Activated naive CD4-positive, alpha-beta T cell treated with anti-CD3 and anti-CD28 coated beads, Interleukin-2, amount 10 ng/mL, durations not matched to agents 7 days and 5 days (primary cell): ENCODE measurements around the gene FBLN2.

ENCODE experiments used
- CTCF ChIA-PET: fragments of 350-600 bp; sonication (Branson Sonifier 250); formaldehyde crosslinking; loops from one replicate; lab custom pipeline; 2021; ENCODE audit warnings: antibody characterized with exemption; lab: Charles Lee
- DNase-seq: peaks from one replicate; pipeline ENCODE4 v3.0.0-alpha.2; 2020
- H3K27ac Mint-ChIP-seq: one replicate; pipeline ENCODE4 v1.8.0; 2021; ENCODE audit warnings: mild to moderate bottlenecking, moderate library complexity, mixed read lengths
- H3K27me3 Mint-ChIP-seq: one replicate; pipeline ENCODE4 v1.8.0; 2021; ENCODE audit warnings: mild to moderate bottlenecking, mixed read lengths
- H3K36me3 Mint-ChIP-seq: one replicate; pipeline ENCODE4 v1.8.0; 2021; ENCODE audit warnings: mixed read lengths
- H3K4me1 Mint-ChIP-seq: one replicate; pipeline ENCODE4 v1.8.0; 2021; ENCODE audit warnings: mixed read lengths
- H3K4me3 Mint-ChIP-seq: one replicate; pipeline ENCODE4 v1.8.0; 2021; ENCODE audit warnings: mild to moderate bottlenecking, moderate library complexity, mixed read lengths
- H3K9me3 Mint-ChIP-seq: one replicate; pipeline ENCODE4 v1.8.0; 2021; ENCODE audit warnings: mixed read lengths

Gene FBLN2

GRCh38 chr3:13588993-13589392, 40.1 kb downstream of the FBLN2 start:
- no peak for DNase-seq
- H3K4me1 Mint-ChIP-seq: no peaks in the 10 kb centered on the region
- no peaks in the 10 kb centered on the region for H3K9me3 Mint-ChIP-seq
- no peak overlapping the region for H3K27ac Mint-ChIP-seq
- no peaks in the 10 kb centered on the region for H3K27me3 Mint-ChIP-seq
- CTCF ChIA-PET: no interaction called here
- no peaks in the 10 kb centered on the region for H3K36me3 Mint-ChIP-seq
- no peak overlapping the region for H3K4me3 Mint-ChIP-seq

DNA sequence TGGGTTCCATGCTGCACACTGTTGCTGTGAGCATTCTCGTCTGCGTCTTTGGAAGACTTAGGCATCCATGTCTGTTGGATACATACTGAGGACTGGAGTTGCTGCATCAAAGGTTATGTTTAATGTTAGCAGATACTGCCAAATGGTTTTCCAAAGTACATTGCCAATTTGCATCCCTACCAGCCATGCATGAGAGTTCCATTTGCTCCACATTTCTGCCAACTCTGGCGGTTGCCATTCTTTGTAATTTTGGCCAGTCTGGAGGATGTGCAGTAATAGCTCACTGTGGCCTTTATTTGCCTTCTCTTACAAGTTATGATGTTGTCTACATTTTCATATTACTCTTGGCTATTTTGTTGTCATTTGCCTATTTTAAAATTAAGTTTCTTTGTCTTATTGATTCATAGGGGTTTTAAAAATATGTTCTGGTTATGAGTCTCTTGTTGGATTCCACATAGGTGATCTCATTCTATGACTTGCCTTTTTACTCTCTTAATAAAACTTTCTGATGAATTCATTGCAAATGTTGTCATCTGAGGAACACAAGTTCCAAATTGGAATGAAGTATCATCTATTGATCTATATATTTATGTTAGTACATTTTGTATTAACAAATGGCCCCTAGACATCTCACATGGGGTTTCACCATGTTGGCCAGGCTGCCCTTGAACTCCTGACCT, 42.1 kb downstream of the FBLN2 start:
- Mint-ChIP-seq H3K9me3 (no peaks in the 10 kb centered on the region), H3K4me3 (no peak overlapping the region), H3K4me1 (no peaks in the 10 kb centered on the region), H3K36me3 (no peaks in the 10 kb centered on the region), H3K27ac (no peak overlapping the region), H3K27me3 (peaks cover 9% of the 10 kb centered on the region)
- CTCF ChIA-PET: no interaction called here
- no peak for DNase-seq

- no peaks in the 10 kb centered on the region for H3K9me3 Mint-ChIP-seq
- DNase-seq: no peak
- no peaks in the 10 kb centered on the region for H3K36me3 Mint-ChIP-seq
- CTCF ChIA-PET: no interaction called here
- no peaks in the 10 kb centered on the region for H3K4me1 Mint-ChIP-seq
- peaks cover 15% of the 10 kb centered on the region for H3K27me3 Mint-ChIP-seq
- no peak overlapping the region for H3K27ac Mint-ChIP-seq
- no peak overlapping the region for H3K4me3 Mint-ChIP-seq
Observed at GRCh38 chr3:13593615-13594014, 44.7 kb downstream of the FBLN2 start.

DNA sequence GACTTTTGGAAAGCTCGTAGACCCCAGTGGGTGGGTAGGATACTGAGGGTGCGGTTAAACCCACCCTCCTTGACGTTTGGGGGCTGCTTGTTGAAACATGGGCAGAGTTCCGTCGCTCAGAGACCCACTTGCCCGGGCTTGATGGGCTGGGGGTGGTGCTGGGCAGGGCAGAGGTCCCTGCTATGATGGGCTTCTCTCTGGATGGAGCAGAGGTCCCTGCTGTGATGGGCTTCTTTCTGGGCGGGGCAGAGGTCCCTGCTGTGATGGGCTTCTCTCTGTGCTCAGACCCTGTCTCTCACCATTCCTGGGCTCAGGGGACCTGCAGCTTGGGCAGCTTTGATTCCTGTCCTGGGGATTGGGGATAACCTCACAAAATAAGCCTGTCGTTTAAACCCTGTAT, 45.2 kb downstream of the FBLN2 start:
- H3K4me1 Mint-ChIP-seq: no peaks in the 10 kb centered on the region
- no peaks in the 10 kb centered on the region for H3K36me3 Mint-ChIP-seq
- H3K4me3 Mint-ChIP-seq: no peak overlapping the region
- no peaks in the 10 kb centered on the region for H3K9me3 Mint-ChIP-seq
- CTCF ChIA-PET: no interaction called here
- H3K27ac Mint-ChIP-seq: no peak overlapping the region
- H3K27me3 Mint-ChIP-seq: peaks cover 20% of the 10 kb centered on the region
- DNase-seq: no peak

DNA sequence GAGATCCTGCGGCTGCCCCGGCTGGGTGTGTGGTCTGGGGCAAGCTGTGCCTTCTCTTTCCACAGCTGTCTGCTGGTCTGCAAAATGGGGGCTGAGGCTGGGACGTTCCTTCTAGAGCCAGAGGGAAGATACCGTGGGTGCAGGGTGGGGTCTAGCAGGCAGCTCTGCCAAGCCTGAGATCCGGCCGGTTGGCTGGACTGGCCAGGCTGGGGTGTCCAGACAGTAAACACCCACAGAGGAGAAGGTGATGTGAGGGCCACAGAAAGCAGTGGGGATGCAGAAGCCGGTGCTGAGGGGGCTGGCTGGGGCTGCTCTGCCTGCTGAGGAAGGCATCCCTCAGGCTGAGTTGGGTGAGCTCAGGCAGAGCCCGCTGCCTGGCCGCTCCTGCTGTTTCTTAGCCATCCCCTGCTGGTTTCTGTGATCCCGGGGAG, 46.1 kb downstream of the FBLN2 start:
- H3K27me3 Mint-ChIP-seq: peaks cover 26% of the 10 kb centered on the region
- CTCF ChIA-PET: no interaction called here
- H3K27ac Mint-ChIP-seq: no peak overlapping the region
- no peaks in the 10 kb centered on the region for H3K36me3 Mint-ChIP-seq
- H3K4me1 Mint-ChIP-seq: no peaks in the 10 kb centered on the region
- no peak overlapping the region for H3K4me3 Mint-ChIP-seq
- no peak for DNase-seq
- H3K9me3 Mint-ChIP-seq: no peaks in the 10 kb centered on the region

DNA sequence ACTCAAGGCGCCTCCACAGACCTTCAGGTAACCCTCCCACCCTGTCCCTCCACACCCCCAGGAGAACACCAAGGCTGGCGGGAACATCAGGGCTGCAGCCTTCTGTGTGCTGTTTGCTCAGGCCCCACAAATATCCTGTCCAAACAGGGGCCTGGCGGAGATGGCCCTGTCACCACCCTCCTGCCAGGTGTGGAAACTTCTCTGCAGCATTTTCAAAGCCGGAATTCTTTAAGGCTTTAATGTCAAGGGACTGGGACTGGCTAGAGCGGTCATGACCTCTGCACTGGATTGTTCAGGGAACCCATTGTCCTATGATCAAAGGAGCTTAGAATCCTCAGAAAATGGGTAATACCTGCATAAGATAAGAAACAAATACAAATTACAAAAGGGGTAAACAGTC, 46.6 kb downstream of the FBLN2 start:
- Mint-ChIP-seq H3K4me1 (no peaks in the 10 kb centered on the region), H3K27me3 (peaks cover 29% of the 10 kb centered on the region)
- no peak for DNase-seq

GRCh38 chr3:13596426-13597205, 47.7 kb downstream of the FBLN2 start:
- peaks cover 29% of the 10 kb centered on the region for H3K27me3 Mint-ChIP-seq
- no peak overlapping the region for H3K27ac Mint-ChIP-seq
- DNase-seq: no peak
- H3K9me3 Mint-ChIP-seq: no peaks in the 10 kb centered on the region
- no peaks in the 10 kb centered on the region for H3K36me3 Mint-ChIP-seq
- CTCF ChIA-PET: no interaction called here
- H3K4me1 Mint-ChIP-seq: no peaks in the 10 kb centered on the region
- H3K4me3 Mint-ChIP-seq: no peak overlapping the region

More for the DNA sequence above, 46.6 kb downstream of the FBLN2 start:
- Mint-ChIP-seq H3K27ac (no peak overlapping the region), H3K4me3 (no peak overlapping the region), H3K36me3 (no peaks in the 10 kb centered on the region), H3K9me3 (no peaks in the 10 kb centered on the region)
- CTCF ChIA-PET: no interaction called here

DNA sequence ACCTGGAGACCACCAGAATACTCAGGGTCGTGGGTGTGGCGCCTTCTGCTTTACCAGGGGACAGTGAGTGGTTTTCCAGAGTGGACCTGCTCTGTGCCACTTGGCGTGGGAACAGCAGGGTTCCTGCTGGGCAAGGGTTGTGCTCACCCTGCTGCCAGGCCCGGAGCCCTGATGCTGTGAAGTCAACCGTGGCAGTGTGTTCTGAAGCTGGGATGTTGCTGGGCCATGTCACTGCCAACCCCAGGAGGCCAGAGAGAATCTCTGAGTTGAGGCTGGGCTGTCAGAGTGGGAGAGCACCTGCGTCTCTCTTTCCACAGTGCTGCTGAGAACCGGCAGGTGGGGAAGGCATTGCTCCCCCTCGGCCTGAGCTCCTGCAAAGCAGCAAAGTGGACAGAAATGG, 48.7 kb downstream of the FBLN2 start:
- no peaks in the 10 kb centered on the region for H3K9me3 Mint-ChIP-seq
- H3K27ac Mint-ChIP-seq: no peak overlapping the region
- peaks cover 30% of the 10 kb centered on the region for H3K27me3 Mint-ChIP-seq
- H3K36me3 Mint-ChIP-seq: no peaks in the 10 kb centered on the region
- H3K4me1 Mint-ChIP-seq: no peaks in the 10 kb centered on the region
- DNase-seq: no peak
- CTCF ChIA-PET: no interaction called here
- no peak overlapping the region for H3K4me3 Mint-ChIP-seq

GRCh38 chr3:13598201-13598600, 49.3 kb downstream of the FBLN2 start:
- Mint-ChIP-seq H3K4me3 (no peak overlapping the region), H3K9me3 (no peaks in the 10 kb centered on the region), H3K36me3 (no peaks in the 10 kb centered on the region), H3K27me3 (peaks cover 33% of the 10 kb centered on the region), H3K27ac (no peak overlapping the region), H3K4me1 (no peaks in the 10 kb centered on the region)
- CTCF ChIA-PET: no interaction called here
- no peak for DNase-seq

DNA sequence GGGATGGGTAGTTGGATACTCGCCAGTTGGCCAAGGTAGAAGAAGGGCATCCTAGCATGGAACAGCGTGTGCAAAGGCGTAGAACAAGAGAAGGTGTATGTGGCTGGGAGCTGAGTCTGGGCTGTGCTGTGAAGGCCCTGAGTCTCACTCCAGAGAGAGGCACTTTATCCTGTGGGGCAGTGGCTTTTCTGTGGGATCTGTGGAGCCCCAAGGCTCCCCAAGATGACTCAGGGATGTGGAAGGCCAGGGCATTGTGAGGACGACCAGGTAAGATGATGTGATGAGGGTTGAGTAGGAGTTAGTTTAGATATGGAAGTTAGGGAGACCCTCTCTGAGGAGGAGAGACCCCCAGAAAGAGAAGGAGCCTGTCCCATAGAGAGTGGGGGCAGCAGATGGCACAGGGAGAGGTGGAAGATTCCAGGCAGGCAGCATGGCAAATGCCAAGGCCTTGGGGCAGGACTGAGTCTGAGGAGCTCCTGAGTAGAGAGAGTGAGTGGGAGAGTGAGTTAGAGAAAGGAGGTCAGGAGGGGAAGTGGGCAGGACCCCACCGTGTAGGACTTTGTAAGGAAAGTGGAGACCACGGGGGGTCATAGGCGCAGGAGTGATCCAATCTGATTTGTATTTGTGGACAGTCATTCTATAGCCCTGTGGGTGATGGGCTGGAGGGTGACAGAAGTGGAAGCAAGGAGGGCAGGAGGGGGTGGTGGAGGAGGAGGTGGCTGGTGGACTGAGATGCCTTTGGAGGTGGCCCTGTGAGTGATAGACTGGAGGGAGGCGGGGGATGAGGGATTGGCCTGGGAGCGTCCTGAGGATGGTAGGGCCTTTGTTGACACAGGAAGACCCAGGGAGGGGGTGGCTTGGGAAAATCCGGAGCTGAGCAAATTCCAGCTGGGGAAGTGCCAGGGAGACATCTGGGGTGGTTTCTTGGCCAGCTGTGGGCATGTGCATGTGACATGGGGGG, 50.3 kb downstream of the FBLN2 start:
- CTCF ChIA-PET: no interaction called here
- Mint-ChIP-seq H3K9me3 (no peaks in the 10 kb centered on the region), H3K4me1 (no peaks in the 10 kb centered on the region), H3K27me3 (peaks cover 33% of the 10 kb centered on the region), H3K36me3 (no peaks in the 10 kb centered on the region), H3K4me3 (no peak overlapping the region), H3K27ac (no peak overlapping the region)
- no peak for DNase-seq

- CTCF ChIA-PET: no interaction called here
- no peak for DNase-seq
Observed at GRCh38 chr3:13599887-13600450, 51.0 kb downstream of the FBLN2 start.

GRCh38 chr3:13600950-13601691, 52.2 kb downstream of the FBLN2 start:
- Mint-ChIP-seq H3K36me3 (no peaks in the 10 kb centered on the region), H3K4me3 (no peak overlapping the region)

More at GRCh38 chr3:13599887-13600450, 51.0 kb downstream of the FBLN2 start:
- peaks cover 33% of the 10 kb centered on the region for H3K27me3 Mint-ChIP-seq
- no peaks in the 10 kb centered on the region for H3K36me3 Mint-ChIP-seq
- no peak overlapping the region for H3K4me3 Mint-ChIP-seq
- H3K27ac Mint-ChIP-seq: no peak overlapping the region
- no peaks in the 10 kb centered on the region for H3K9me3 Mint-ChIP-seq
- no peaks in the 10 kb centered on the region for H3K4me1 Mint-ChIP-seq

GRCh38 chr3:13601692-13602080, 52.8 kb downstream of the FBLN2 start:
- no peaks in the 10 kb centered on the region for H3K9me3 Mint-ChIP-seq
- H3K4me3 Mint-ChIP-seq: no peak overlapping the region
- H3K27ac Mint-ChIP-seq: no peak overlapping the region
- no peak for DNase-seq
- no peaks in the 10 kb centered on the region for H3K36me3 Mint-ChIP-seq
- CTCF ChIA-PET: no interaction called here
- no peaks in the 10 kb centered on the region for H3K4me1 Mint-ChIP-seq
- H3K27me3 Mint-ChIP-seq: peaks cover 29% of the 10 kb centered on the region

More at GRCh38 chr3:13600950-13601691, 52.2 kb downstream of the FBLN2 start:
- H3K4me1 Mint-ChIP-seq: no peaks in the 10 kb centered on the region
- peaks cover 29% of the 10 kb centered on the region for H3K27me3 Mint-ChIP-seq
- no peak overlapping the region for H3K27ac Mint-ChIP-seq
- H3K9me3 Mint-ChIP-seq: no peaks in the 10 kb centered on the region
- DNase-seq: no peak
- CTCF ChIA-PET: no interaction called here
